Measurements from ENCODE around the gene CD99L2. TPM values are rescaled to one million over a fixed set of nuclear protein-coding genes. Genes with fewer than 3 reads are reported as not detected.

CD99L2 gene
- total and polyA plus RNA-seq, 2 donors (not counting 1 experiment from before 2014, with no cell fraction given): 40.6 to 55.5 TPM

GRCh38 chrX:150772150-150772970, 126.1 kb downstream of the CD99L2 start:
- no peak overlapping the region for H3K9ac ChIP-seq (ENCODE audit: insufficient read depth, low read length)
- DNase-seq (ENCODE audit: low read depth in 2 of 2): peak; percentile 39 to 57

GRCh38 chrX:150771116-150771515, 127.4 kb downstream of the CD99L2 start:
- no peak for TF ChIP-seq EZH2 (IDR thresholded peaks at IDR 0.05; ENCODE audit: low read length, missing control alignments)
- no peak for TF ChIP-seq CTCF (conservative IDR thresholded peaks at IDR 0.05 in 1 of 2, IDR thresholded peaks at IDR 0.05 in 1 of 2; ENCODE audit: low read depth in 1 of 2, low read length in 2 of 2)
- no peaks in the 10 kb centered on the region for H3K27me3 ChIP-seq (ENCODE audit: control insufficient read depth, insufficient read depth, low read length)
- no peaks in the 10 kb centered on the region for H3K36me3 ChIP-seq (ENCODE audit: control insufficient read depth, insufficient read depth, low read length)
- H3K9ac ChIP-seq (ENCODE audit: insufficient read depth, low read length): no peak overlapping the region
- H3K4me3 ChIP-seq (replicated peaks in 1 of 4; ENCODE audit: control extremely low read depth in 1 of 4, insufficient read depth in 1 of 4, low read depth in 3 of 4, low read length in 4 of 4): no peak overlapping the region
- no peak for DNase-seq (ENCODE audit: low read depth in 2 of 2)
- no peak overlapping the region for H2AFZ ChIP-seq (ENCODE audit: low read length)
- H3K27ac ChIP-seq (ENCODE audit: insufficient read depth, low read length): no peak overlapping the region
- H3K9me3 ChIP-seq (ENCODE audit: control insufficient read depth, insufficient read depth, low read depth, low read length): no peaks in the 10 kb centered on the region
- no peaks in the 10 kb centered on the region for H4K20me1 ChIP-seq (ENCODE audit: control insufficient read depth, extremely low read depth, insufficient read depth, low read length)
- no peaks in the 10 kb centered on the region for H3K79me2 ChIP-seq (ENCODE audit: control insufficient read depth, insufficient read depth, low read length)
- peaks cover 9% of the 10 kb centered on the region for H3K4me1 ChIP-seq (ENCODE audit: control insufficient read depth, extremely low read depth, insufficient read depth, low read length)
- H3K4me2 ChIP-seq (ENCODE audit: extremely low read depth, insufficient read depth, low read length): no peak overlapping the region

More at GRCh38 chrX:150772150-150772970, 126.1 kb downstream of the CD99L2 start:
- no peaks in the 10 kb centered on the region for H3K79me2 ChIP-seq (ENCODE audit: control insufficient read depth, insufficient read depth, low read length)
- no peaks in the 10 kb centered on the region for H4K20me1 ChIP-seq (ENCODE audit: control insufficient read depth, extremely low read depth, insufficient read depth, low read length)
- TF ChIP-seq EZH2 (IDR thresholded peaks at IDR 0.05; ENCODE audit: low read length, missing control alignments) (no peak), CTCF (conservative IDR thresholded peaks at IDR 0.05 in 1 of 2, IDR thresholded peaks at IDR 0.05 in 1 of 2; ENCODE audit: low read depth in 1 of 2, low read length in 2 of 2) (peak; percentile 59 to 71)
- no peak overlapping the region for H3K4me3 ChIP-seq (replicated peaks in 1 of 4; ENCODE audit: control extremely low read depth in 1 of 4, insufficient read depth in 1 of 4, low read depth in 3 of 4, low read length in 4 of 4)
- H3K9me3 ChIP-seq (ENCODE audit: control insufficient read depth, insufficient read depth, low read depth, low read length): no peaks in the 10 kb centered on the region
- no peak overlapping the region for H2AFZ ChIP-seq (ENCODE audit: low read length)
- H3K4me2 ChIP-seq (ENCODE audit: extremely low read depth, insufficient read depth, low read length): no peak overlapping the region
- H3K4me1 ChIP-seq (ENCODE audit: control insufficient read depth, extremely low read depth, insufficient read depth, low read length): peaks cover 4% of the 10 kb centered on the region
- H3K27me3 ChIP-seq (ENCODE audit: control insufficient read depth, insufficient read depth, low read length): no peaks in the 10 kb centered on the region
- no peak overlapping the region for H3K27ac ChIP-seq (ENCODE audit: insufficient read depth, low read length)
- no peaks in the 10 kb centered on the region for H3K36me3 ChIP-seq (ENCODE audit: control insufficient read depth, insufficient read depth, low read length)

GRCh38 chrX:150770623-150771022, 127.8 kb downstream of the CD99L2 start:
- Histone ChIP-seq H4K20me1 (ENCODE audit: control insufficient read depth, extremely low read depth, insufficient read depth, low read length) (no peaks in the 10 kb centered on the region), H3K9ac (ENCODE audit: insufficient read depth, low read length) (no peak overlapping the region), H3K27me3 (ENCODE audit: control insufficient read depth, insufficient read depth, low read length) (no peaks in the 10 kb centered on the region), H3K4me3 (replicated peaks in 1 of 4; ENCODE audit: control extremely low read depth in 1 of 4, insufficient read depth in 1 of 4, low read depth in 3 of 4, low read length in 4 of 4) (no peak overlapping the region), H3K4me1 (ENCODE audit: control insufficient read depth, extremely low read depth, insufficient read depth, low read length) (peaks cover 9% of the 10 kb centered on the region), H3K27ac (ENCODE audit: insufficient read depth, low read length) (no peak overlapping the region), H3K36me3 (ENCODE audit: control insufficient read depth, insufficient read depth, low read length) (no peaks in the 10 kb centered on the region), H2AFZ (ENCODE audit: low read length) (no peak overlapping the region), H3K4me2 (ENCODE audit: extremely low read depth, insufficient read depth, low read length) (no peak overlapping the region), H3K9me3 (ENCODE audit: control insufficient read depth, insufficient read depth, low read depth, low read length) (no peaks in the 10 kb centered on the region), H3K79me2 (ENCODE audit: control insufficient read depth, insufficient read depth, low read length) (no peaks in the 10 kb centered on the region)
- TF ChIP-seq CTCF (conservative IDR thresholded peaks at IDR 0.05 in 1 of 2, IDR thresholded peaks at IDR 0.05 in 1 of 2; ENCODE audit: low read depth in 1 of 2, low read length in 2 of 2): no peak
- TF ChIP-seq EZH2 (IDR thresholded peaks at IDR 0.05; ENCODE audit: low read length, missing control alignments): no peak
- no peak for DNase-seq (ENCODE audit: low read depth in 2 of 2)
